Panc1 (cell line): Measurements from ENCODE around the gene CAMTA2.
A peak's percentile ranks its signal among the peaks of the same experiment; 100 is the strongest.

Experiments used
- POLR2AphosphoS5 ChIP-seq: IDR thresholded peaks from 2 replicates; pipeline ENCODE4 v1.6.1; 2012; ENCODE audit warnings: mild to moderate bottlenecking, low read depth, low read length, moderate library complexity
- REST ChIP-seq, 2 experiments: IDR thresholded peaks; 2 replicates each; pipeline ENCODE4 v1.6.1; 2011 to 2012; ENCODE audit warnings: low read depth in 2 of 2, control low read depth in 1 of 2, low read length in 1 of 2, mild to moderate bottlenecking in 1 of 2, moderate library complexity in 1 of 2; ENCODE audit not compliant: insufficient read depth in 1 of 2
- TCF7L2 ChIP-seq: IDR thresholded peaks from 2 replicates; pipeline ENCODE4 v1.6.1; 2011; ENCODE audit warnings: mild to moderate bottlenecking, low read depth, low read length, inconsistent platforms
- TF ChIP-seq, protein P1 (sequence below): fragments of 450-650 bp; IDR thresholded peaks from 2 replicates; pipeline ENCODE4 v1.5.1; 2017; ENCODE audit warnings: mild to moderate bottlenecking

DNA sequence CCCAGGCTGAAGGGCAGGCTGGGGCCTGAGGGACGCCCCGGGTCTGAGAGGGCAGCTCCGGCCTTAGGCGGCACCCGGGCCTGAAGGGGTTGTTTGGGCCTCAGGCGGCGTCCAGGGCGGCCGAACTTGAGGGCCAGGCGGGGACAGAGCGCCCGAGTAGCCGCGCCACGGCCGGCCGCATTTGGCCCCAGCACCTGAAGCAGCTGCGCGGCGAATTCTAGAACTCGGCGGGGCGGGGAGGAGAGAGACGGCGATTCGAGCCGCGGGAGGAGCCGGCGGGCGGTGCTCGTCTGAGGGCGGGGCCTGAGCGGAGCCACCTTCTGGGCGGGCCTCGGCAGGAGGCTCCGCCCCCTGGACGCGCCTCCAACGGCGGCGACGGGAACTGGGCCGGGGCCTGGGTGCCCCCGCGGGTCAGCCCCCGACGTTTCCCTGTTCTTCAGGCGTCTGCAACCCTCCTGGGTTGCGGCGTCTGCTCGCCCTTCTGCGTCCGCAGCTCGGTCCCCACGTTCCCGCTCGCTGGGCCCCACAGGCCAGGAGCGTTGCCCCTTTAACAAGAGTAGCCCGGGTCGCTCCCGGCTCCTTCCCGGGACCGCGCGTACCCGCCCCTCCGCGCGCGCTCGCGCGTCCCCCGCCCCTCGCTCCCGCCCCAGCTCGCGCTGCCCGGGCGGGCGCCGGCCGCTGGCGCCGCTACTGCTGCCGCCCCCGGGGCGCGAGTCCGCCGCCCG lies 10.0 kb upstream of the CAMTA2 start, which contains the start of the genes INCA1 and KIF1C:
- TF ChIP-seq, protein P1, sequence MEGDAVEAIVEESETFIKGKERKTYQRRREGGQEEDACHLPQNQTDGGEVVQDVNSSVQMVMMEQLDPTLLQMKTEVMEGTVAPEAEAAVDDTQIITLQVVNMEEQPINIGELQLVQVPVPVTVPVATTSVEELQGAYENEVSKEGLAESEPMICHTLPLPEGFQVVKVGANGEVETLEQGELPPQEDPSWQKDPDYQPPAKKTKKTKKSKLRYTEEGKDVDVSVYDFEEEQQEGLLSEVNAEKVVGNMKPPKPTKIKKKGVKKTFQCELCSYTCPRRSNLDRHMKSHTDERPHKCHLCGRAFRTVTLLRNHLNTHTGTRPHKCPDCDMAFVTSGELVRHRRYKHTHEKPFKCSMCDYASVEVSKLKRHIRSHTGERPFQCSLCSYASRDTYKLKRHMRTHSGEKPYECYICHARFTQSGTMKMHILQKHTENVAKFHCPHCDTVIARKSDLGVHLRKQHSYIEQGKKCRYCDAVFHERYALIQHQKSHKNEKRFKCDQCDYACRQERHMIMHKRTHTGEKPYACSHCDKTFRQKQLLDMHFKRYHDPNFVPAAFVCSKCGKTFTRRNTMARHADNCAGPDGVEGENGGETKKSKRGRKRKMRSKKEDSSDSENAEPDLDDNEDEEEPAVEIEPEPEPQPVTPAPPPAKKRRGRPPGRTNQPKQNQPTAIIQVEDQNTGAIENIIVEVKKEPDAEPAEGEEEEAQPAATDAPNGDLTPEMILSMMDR = no peak
- TF ChIP-seq POLR2AphosphoS5 (peak; percentile 61), TCF7L2 (no peak), REST (IDR thresholded peaks at IDR 0.05; ENCODE audit: insufficient read depth in 1 of 2, low read depth in 2 of 2, low read length in 1 of 2) (no peak)
